ENCODE results near the gene KRT14.
A peak's percentile ranks its signal among the peaks of the same experiment; 100 is the strongest.
"Not testable (repeated sequence)": the region's sequence is repeated elsewhere in the genome, so short reads cannot be mapped to it uniquely, and the experiment has no call there.

Gene KRT14

GRCh38 chr17:41620583-41621434 lies 34.1 kb upstream of the KRT14 start:
- Histone ChIP-seq H3K79me2 (ENCODE audit: low read length) (no peaks in the 10 kb centered on the region), H3K27ac (ENCODE audit: low read length) (no peak overlapping the region), H3K4me2 (ENCODE audit: low read depth, low read length) (no peak overlapping the region), H3K9me2 (replicated peaks; ENCODE audit: insufficient read depth, low read length) (no peaks in the 10 kb centered on the region), H3K27me3 (replicated peaks; ENCODE audit: insufficient read depth, low read length) (peaks cover 74% of the 10 kb centered on the region), H3K4me1 (ENCODE audit: low read length) (no peaks in the 10 kb centered on the region), H3K36me3 (replicated peaks; ENCODE audit: insufficient read depth, low read length) (no peaks in the 10 kb centered on the region), H3F3A (ENCODE audit: insufficient read depth, low read length) (no peaks in the 10 kb centered on the region), H3K9me3 (replicated peaks; ENCODE audit: insufficient read depth, low read length) (no peaks in the 10 kb centered on the region), H4K20me1 (ENCODE audit: insufficient read depth, low read length) (no peaks in the 10 kb centered on the region), H2AFZ (ENCODE audit: low read length) (no peak overlapping the region), H3K9ac (ENCODE audit: low read length) (no peak overlapping the region), H3K4me3 (ENCODE audit: low read length) (no peak overlapping the region)
- DNase-seq = no peak
- TF ChIP-seq EZH2 (optimal IDR thresholded peaks at IDR 0.05; ENCODE audit: low read depth, low read length) (no peak), EZH2phosphoT487 (IDR thresholded peaks at IDR 0.05; ENCODE audit: low read length) (no peak), CTCF (IDR thresholded peaks at IDR 0.05; ENCODE audit: low read length) (peak; percentile 17)

- not testable (repeated sequence) for DNase-seq; H3F3A ChIP-seq (ENCODE audit: insufficient read depth, low read length); H3K4me3 ChIP-seq (ENCODE audit: low read length); H3K9ac ChIP-seq (ENCODE audit: low read length); H3K79me2 ChIP-seq (ENCODE audit: low read length); H3K27ac ChIP-seq (ENCODE audit: low read length); H3K9me3 ChIP-seq (replicated peaks; ENCODE audit: insufficient read depth, low read length); H4K20me1 ChIP-seq (ENCODE audit: insufficient read depth, low read length); H3K4me1 ChIP-seq (ENCODE audit: low read length); H3K4me2 ChIP-seq (ENCODE audit: low read depth, low read length); H2AFZ ChIP-seq (ENCODE audit: low read length); H3K9me2 ChIP-seq (replicated peaks; ENCODE audit: insufficient read depth, low read length); H3K36me3 ChIP-seq (replicated peaks; ENCODE audit: insufficient read depth, low read length)
- peaks cover 70% of the 10 kb centered on the region for H3K27me3 ChIP-seq (replicated peaks; ENCODE audit: insufficient read depth, low read length)
These were observed 33.4 kb upstream of the KRT14 start for GRCh38 chr17:41619927-41620582.

- TF ChIP-seq EZH2 (optimal IDR thresholded peaks at IDR 0.05; ENCODE audit: low read depth, low read length) (no peak), EZH2phosphoT487 (IDR thresholded peaks at IDR 0.05; ENCODE audit: low read length) (no peak), CTCF (IDR thresholded peaks at IDR 0.05; ENCODE audit: low read length) (no peak)
- H3K79me2 ChIP-seq (ENCODE audit: low read length) = no peaks in the 10 kb centered on the region
- H4K20me1 ChIP-seq (ENCODE audit: insufficient read depth, low read length) = no peaks in the 10 kb centered on the region
- DNase-seq = no peak
- H3F3A ChIP-seq (ENCODE audit: insufficient read depth, low read length) = no peaks in the 10 kb centered on the region
- H2AFZ ChIP-seq (ENCODE audit: low read length) = no peak overlapping the region
- peaks cover 62% of the 10 kb centered on the region for H3K27me3 ChIP-seq (replicated peaks; ENCODE audit: insufficient read depth, low read length)
- no peaks in the 10 kb centered on the region for H3K9me3 ChIP-seq (replicated peaks; ENCODE audit: insufficient read depth, low read length)
- no peak overlapping the region for H3K9ac ChIP-seq (ENCODE audit: low read length)
- no peaks in the 10 kb centered on the region for H3K9me2 ChIP-seq (replicated peaks; ENCODE audit: insufficient read depth, low read length)
- H3K4me2 ChIP-seq (ENCODE audit: low read depth, low read length) = no peak overlapping the region
- H3K36me3 ChIP-seq (replicated peaks; ENCODE audit: insufficient read depth, low read length) = no peaks in the 10 kb centered on the region
- no peak overlapping the region for H3K4me3 ChIP-seq (ENCODE audit: low read length)
- no peaks in the 10 kb centered on the region for H3K4me1 ChIP-seq (ENCODE audit: low read length)
- H3K27ac ChIP-seq (ENCODE audit: low read length) = no peak overlapping the region
These were observed 32.6 kb upstream of the KRT14 start for GRCh38 chr17:41619036-41619926.
